ENCODE data around the gene TNS3.
"Not testable (repeated sequence)": the region's sequence is repeated elsewhere in the genome, so short reads cannot be mapped to it uniquely, and the experiment has no call there.

TNS3 gene

DNA sequence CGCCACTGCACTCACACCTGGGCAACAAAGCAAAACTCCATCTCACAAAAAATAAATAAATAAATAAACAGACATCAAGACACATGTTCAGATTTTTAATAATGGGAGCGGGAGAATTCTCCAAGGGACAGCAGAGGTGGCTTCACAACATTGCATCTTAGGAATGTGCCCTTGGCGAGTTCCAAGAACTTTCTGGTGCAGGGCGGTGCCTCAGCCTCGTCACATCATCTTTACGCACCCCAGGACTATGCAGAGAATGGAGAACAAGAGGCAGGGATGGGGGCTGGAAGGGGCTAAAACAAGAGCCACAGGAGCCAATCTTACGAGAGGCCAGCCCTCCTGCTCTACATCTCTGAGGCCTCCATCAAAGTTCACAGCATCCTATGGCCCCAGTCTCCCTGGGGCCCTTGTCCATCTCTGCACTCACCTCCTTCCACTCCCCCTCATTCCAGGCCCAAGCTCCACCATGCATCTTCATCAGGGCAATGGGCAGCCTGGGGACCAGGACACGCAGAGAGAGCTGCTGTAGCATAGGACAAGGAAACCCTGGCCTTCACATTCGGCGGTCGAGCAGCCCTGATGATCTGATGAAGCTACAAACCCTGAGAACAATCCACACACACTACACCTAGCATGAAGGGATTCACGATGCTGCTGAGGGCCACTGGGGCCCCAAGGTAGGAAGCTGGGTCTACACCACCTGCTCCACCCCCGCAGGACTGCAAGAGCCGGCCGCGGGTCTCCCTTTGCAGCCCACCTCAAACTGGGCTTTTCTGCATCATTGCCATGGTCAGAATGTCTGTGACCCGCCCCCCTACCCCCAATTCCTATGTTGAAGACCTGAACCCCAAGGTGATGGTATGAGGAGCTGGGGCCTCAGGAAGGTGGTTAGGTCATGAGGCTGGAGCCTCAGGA is 22.3 kb downstream of the TNS3 start:
- DNase-seq = no peak

DNA sequence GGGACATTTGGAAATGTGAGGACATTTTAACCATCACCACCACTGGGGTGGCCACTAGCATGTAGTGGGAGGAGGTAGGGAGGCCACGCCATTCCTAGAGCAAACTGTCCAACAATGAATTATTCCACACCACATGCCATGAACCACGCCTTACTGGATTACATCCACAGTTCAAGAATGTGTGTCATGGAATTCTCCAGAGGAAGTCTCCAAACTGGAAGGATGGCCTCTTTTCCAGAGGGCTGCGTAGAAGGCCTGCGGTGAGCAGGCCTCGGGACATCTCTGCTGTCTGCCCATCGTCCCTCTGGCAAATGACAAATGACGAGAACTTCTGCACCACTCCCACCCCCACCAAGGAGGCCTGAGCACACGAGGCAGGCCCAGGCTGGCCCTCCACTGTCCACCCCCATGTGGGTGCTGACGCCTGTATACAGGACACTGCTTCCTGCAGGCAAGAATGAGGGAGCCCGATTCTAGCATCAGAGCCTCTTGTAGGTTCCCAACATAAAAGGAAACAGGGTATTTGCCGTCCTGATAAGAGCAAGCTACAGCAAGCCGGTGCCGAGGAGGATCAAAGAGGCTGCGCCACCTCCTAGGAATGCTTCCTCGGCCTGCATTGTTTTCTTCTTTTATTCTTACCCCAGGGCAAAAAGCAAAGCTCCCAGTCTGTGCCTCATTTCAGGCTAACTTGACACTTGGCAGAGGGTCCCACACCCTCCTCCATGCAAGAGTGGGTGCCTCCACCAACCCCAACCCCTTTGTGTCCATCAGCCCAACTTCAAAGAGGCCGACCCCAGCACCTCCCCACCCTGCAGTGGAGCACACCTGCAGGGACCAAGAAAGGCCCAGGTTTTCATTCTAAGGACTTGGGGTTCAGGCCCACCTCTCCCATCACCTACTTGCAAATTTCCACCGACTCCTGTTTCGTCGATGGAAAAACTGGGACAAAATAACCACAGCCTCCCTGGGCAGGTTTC is 23.9 kb downstream of the TNS3 start:
- DNase-seq = no peak

DNA sequence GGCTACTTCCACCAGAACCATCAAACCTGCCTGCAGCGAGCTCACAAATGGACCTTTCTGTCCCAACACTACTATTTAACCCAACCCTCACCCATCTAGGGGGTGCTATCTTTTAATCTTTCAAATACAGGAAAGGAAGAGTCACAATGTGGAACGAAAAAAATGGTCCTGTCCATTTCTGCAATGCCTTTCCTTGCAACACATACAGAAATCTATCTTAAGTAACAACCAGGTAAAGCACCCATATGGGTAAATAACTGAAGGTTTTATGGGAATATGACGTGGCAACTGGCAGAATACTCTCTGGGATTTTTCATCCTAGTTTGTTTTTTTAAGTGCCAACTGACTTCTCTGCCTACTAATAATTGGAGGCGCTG is 24.6 kb downstream of the TNS3 start:
- no peak for DNase-seq

DNA sequence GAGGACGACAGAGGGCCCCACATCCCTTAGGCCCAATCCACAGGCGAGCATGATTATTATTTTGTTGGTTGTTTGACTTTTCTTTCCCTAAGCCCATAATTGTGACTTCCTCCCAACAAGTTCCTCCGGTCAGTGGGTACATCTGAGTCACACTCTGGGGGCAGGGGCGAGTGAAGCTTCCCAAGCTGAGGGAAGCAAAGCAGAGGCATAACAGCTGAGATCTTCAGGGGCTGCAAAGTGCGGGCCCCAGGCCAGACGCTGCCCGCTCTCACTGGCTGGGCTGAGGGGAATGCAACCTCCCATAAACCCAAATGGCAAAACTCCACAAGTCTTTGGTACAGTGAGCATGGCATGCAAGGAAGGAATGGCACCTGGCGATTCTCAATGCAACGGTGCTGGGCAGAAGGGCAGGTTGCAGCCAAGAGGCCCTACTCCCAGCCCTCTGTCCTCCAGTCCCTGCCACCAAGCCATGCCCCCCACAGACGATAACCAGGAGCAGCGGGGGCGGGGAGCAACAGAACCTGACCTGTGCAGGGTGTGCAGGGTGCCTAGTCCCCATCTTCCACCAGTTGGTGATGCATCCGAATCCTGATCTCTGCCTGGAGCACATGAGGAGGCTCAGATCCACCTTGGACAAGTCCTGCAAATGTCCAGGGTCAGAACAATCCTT is 25.3 kb downstream of the TNS3 start:
- no peak for DNase-seq

DNA sequence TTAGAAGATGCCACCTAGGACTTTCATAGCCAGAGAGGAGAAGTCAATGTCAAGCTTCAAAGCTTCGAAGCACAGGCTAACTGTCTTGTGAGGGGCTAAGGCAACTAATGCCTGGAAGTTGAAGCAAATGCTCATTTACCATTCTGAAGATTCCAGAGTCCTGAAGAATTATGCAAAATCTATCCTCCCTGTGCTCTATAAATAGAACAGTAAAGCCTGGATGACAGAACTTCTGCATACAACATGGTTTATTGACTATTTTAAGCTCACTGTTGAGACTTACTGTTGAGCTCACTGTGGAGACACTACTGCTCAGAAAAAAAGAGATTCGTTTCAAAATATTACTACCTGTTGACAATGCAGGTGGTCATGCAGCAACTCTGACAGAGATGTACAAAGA is 28.6 kb downstream of the TNS3 start:
- no peak for DNase-seq

DNA sequence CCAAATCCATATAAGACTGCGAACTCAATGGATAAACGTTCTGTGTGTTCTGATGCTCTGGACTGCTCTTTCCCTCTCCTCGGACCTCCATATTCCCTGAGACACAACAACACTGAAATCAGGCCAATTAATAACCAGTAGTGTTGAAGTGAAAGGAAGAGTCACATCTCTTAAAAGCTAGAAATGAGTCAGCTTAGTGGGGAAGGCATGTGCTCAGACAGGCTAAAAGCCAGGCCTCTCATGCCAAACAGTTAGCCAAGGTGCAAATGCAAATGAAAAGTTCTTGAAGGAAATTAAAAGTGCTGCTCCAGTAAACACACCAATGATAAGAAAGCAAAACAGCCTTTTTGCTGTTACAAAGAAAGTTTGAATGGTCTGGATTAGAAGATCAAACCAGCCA is 29.3 kb downstream of the TNS3 start:
- DNase-seq = no peak

DNA sequence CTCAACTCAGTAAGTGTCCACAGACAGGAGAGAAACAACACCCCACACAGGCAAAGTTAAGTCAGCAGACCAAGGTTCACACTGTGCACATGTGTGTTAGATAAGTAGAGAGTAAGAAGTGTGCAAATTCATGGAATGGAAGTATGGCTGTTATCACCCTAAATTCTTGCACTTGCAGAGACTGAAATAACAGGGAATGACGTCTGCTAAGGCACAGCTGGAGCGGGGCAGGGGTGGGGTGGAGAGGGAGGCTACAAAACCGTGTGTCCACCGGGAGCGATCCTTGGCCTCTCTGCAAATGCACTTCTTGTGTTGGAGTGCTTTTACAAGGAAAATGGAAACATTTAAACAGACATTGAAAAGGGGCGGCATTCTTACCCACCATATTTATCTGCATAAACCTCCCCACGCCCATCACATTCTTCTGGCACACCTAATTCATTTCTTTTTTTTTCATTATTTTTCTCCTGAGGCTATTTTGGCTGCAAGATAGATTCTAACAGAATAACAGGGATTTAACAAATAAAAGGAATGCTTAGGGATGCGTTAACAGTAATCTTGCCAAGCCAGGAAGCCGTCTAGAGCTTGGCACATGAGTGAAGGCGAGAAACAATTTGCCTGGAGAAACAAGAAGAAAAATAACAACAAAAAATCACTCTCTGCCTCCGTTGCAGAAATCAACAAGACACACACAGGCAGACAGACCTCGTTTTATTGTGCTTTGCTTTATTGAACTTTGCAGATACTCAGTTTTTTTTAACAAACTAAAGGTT is 30.1 kb downstream of the TNS3 start:
- DNase-seq = no peak

DNA sequence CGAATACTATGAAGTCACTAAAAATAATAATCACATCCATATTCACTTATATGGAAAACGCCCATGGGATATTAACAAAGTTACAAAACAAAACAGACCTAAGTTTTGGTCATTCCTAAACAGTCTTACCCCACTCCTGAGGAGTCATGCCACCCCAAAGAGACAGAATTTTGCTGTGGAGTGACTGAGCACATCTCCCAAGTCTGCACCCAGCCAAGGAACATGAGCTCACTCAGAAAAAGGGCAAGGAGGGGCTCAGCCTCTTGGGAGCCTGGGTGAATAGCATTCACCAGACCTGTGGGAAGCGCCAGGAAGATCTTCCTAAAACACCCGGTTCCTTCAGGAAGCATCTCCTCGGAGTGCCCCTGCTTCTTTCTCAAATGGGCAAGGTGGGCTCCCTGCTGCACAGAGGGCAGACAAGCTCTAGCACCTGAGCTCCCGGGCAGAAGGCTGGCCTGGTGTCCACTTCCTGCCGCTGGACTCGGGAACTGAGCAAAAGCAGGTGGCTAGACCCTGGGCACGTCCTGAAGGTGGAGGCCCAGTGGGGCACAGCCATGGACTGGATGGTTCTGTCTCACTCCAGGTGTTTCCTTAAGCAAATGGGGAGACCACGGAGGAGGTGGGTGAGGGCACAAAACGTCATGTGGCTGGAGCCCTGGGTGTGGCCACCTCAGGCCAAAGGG is 31.0 kb downstream of the TNS3 start:
- no peak for DNase-seq

DNA sequence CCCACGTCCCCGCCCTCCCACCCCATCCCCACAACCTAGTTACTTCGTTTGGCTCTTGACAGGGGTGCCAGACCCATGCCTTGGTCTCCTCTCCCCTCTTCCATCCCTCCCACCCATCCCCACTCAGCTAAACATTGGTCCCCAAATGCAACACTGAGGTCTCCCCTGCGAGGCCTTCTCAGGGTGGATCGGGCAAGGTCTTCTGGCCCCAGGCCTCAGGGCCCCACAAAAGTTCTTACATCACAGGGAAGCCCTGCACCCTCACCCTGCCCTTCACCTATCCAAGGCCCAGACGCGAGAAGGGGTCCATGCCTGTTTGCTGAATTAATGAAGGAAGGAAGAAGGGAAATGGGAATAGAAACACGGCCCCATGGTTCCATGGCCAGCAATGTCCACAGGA is 32.0 kb downstream of the TNS3 start:
- DNase-seq = no peak

DNA sequence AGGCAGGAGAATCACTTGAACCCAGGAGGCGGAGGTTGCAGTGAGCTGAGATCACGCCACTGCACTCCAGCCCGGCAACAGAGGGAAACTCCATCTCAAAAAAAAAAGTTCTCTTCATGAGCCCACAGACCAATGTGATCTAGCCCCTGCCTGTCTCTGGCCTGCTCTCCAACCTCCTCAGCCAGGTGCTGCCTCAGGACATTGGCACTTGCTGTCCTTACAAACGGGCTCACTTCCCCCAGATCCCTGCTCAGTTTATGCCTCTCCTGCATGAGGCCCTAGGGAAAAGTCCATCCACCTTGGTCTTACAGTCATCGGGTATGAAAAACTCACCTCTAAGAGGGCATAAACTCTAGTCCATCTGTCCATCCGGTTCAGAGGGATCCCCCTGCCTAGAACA is 32.5 kb downstream of the TNS3 start:
- no peak for DNase-seq

DNA sequence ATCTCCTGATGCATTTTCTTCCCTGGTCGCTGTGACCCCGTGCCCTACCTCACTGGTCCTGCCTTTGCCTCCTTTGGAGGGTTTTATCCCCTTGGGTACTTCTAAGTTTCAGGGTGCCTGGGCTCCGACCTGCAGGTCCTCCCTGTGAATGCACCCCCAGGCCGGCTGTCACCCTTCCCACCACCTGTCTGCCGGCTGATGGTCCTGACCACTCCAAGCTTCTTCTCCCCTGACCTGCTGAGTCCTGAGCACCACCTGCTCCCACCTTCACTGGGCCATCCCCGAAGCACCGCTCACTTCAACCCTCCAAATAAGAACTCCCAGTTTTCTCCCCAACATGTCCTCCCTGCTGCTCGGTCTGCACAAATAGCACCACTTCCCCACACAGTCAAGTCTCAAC is 33.4 kb downstream of the TNS3 start:
- DNase-seq = no peak

DNA sequence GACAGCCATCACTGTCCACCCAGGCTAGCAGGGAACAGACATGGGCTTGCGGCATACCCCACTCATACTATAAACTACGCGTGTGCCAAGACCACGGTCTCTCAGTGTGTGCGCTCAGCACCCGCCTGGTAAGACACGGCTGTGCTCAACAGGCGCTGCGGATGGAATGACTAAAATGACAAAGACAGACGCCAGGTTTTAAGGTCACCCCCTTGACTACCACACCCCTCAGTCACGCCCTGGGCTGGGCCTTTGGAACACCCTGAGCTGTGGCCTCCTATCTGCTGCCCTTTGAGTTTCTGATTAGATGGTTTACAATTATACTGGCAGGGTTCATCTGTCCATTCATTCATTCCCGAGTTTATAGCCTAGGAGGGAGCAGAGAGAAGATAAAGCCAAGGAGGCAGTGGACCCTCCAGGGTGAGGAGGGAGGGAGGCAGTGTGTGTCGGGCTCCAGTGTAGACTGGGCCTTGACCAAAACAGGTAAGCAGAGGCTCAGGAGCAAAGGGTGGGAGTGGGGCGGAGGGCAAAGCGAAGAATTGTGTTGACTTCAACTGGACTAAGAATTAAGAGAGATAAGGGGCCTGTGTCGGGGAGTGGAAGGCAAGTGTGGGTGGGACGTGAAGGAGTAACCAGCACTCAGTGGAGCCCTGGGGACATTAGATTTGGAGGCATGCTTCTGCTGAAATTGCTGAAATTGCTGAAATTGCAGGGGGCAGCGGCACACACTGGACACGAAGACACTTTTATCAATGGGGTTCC is 35.0 kb downstream of the TNS3 start:
- DNase-seq = no peak

DNA sequence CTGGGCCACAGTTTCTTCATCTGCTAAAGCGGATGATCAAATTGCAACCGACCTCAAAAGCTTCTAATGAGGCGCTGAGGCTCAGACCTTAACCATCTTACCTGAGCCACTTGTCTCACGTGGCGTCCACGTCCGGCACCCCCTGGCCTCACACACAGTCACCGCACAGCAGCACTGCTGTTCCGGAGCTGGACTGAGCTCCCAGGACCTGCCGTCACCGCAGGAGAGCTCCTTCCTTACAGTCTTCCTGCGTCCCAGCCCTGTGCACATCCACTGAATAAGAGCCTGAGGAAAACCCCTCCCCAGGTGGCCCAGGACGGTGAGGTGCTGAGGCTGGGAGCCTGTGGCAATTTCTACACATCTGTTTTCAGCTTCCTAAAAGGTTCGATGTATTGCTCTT is 35.7 kb downstream of the TNS3 start:
- DNase-seq = no peak

DNA sequence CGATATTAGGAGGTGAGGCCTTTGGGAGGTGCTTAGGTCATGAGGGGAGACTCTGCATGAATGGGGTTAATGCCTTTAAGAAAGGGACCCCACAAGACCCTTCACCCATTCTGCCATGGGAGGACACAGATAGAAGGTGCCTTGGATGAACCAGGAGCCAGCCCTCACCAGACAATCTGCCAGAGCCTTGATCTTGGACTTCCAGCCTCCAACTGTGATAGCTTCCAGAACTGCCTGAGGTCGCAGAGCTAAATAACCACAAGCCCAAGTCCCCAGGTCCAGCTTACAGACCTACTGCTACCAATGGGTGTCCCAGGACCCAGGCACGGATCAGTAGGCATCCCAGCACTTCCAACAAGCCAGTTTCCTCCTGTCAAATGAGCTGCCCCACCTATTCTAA is 37.5 kb downstream of the TNS3 start:
- DNase-seq = no peak

DNA sequence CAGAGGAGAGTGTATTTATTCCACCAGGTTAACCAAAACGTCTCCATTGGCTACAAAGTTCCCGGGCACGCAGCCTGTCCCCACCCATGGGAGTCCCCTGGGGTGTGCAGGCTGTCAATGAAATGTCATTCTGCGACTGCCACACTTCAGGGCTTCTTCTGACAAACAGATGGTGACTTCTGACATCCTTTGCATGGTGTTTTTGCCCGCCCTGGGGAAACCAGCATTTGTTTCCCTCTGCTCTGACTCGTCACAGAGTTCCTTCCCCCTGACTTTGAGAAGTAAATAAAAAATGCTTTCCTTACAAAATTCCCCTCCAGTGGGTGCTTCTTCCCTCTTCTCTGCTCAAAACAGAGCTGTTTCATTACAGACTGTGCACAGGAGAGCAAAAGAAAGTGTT is 38.2 kb downstream of the TNS3 start:
- DNase-seq = no peak

DNA sequence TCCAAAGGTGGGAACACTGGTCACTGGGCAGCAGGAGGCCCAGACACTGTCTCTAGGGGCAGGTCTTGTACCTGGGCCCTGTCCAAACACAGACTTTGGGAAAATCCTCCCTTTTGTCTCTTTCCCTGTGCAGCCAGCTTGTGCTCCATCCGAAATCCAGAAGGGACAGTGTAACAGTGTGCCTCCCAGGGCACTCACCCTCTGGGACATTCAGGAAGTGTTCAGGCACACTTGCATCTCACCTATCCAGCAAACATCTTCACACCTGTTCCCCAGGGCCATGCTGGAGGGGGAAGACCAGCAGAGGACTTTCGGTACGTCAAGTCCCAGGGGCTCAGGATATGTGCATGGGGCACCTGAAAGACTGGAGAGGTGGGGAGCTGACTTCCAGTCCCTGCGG is 38.9 kb downstream of the TNS3 start:
- no peak for DNase-seq

DNA sequence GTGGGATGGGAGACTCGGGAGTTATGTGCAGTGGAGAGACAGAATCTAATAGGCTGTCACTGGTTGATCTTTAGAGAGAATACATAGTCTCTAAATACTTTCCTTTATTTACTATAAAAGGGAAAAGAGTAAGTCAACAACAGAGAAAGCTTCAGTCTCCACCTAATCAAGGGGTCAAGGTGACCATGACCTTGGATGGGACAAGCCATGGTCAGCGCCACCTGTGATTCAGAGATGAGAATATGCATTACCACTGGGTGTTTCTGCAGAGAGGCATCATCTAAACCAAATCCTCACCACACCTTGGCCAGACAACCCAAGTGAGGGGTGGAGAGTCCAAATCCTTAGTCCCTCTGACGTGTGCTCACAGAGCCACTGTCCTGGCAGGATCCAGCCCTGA is 39.9 kb downstream of the TNS3 start:
- no peak for DNase-seq

DNA sequence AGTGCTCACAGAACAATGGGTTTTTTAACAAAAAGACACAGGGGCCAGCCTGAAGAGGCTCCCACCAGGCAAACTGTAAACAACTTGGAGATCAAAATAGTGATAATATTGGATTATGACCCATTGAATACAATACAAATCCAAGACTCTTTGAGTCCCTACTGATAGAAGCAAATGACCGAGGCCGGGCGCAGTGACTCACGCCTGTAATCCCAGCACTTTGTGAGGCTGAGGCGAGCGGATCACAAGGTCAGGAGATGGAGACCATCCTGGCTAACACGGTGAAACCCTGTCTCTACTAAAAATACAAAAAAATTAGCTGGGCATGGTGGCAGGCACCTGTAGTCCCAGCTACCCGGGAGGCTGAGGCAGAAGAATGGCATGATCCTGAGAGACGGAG is 40.4 kb downstream of the TNS3 start:
- DNase-seq = not testable (repeated sequence)

DNA sequence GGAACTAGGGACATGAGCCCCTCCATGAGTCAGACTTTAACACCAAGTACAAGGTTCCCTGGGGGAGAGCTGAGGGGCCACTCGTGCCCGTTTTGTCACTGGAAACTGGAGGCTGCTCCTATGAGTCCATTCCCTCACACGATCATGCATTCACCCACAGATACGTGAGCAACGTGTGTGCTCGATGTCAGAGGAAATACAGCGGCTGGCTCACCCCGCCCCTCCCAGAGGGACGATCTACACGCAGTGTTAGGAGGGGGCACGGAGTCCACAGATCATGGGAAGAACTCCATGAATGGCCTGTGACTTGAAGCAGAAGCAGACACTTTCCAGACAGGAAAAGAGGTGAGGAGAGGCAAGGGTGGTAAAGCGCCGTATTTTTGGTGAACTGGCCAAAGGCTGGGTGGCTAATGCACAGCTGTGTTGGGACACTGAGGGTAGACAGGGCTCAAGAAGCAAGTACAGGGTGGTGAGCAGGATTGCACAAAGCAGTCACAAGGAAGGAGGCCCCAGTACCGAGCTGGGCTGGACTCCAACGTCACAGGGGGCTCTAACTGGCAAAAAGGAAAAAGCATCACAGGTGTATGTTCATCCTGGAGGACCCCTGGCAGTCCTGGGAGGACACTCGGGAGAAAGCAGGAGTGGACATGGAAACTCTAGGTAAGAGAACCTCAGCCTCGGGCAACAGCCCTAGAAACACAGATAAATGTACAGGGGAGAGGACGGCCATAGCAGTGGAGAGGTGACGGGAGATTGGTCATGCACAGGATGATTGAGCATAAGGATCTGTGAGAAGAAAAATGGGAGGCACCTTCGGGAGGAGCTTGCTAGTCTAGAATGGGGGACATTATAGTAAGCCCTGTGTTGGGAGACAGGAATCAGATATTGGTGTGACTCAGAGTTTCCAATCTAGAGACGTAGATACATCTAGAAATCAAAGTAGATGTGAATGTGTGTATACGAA is 41.2 kb downstream of the TNS3 start:
- no peak for DNase-seq

DNA sequence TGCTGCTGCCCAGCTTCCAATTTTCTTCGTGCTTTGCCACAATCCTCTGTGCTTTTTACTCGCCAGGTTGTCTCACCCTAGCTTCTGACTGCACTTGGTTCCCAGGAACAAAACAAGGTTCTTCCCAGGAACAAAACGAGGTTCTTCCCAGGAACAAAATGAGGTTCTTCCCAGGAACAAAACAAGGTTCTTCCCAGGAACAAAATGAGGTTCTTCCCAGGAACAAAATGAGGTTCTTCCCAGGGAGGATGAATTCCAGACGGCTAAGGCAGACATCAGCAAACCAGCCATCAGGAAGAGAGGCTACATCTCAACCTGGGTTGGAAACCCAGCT is 41.9 kb downstream of the TNS3 start:
- no peak for DNase-seq

Measured in activated CD4-positive, alpha-beta T cell treated with anti-CD3 and anti-CD28 coated beads for 1 hour (primary cell).